Endothelial cell of umbilical vein (primary cell): ENCODE results near the gene ANKS1A. TPM values are rescaled to one million over a fixed set of nuclear protein-coding genes. Genes with fewer than 3 reads are reported as not detected.

Source experiments
- BruUV-seq: library from RNA; stranded (reverse); fragments of 400-500 nt; replicated peaks from 2 replicates; lab custom pipeline; 2021; lab: Mats Ljungman, UMichigan
- CTCF ChIA-PET: fragments of 300-600, 350-600 bp; sonication (Branson Sonifier 250); formaldehyde crosslinking; loops from one replicate; lab custom pipeline; 2021; ENCODE audit warnings: antibody characterized with exemption, inconsistent platforms; lab: Charles Lee
- POLR2A ChIA-PET: fragments of 300-600, 350-600 bp; sonication (Branson Sonifier 250); formaldehyde crosslinking; loops from one replicate; lab custom pipeline; 2021; ENCODE audit warnings: antibody characterized with exemption, inconsistent platforms; lab: Charles Lee
- DNase-seq: peaks from one replicate; pipeline ENCODE4 v3.0.0-alpha.2; 2011; ENCODE audit warnings: low read depth, low spot score
- FAIRE-seq: peaks from 2 replicates; lab custom pipeline; 2011; peaks lifted over from hg19 to GRCh38; lab: Jason Lieb, UNC
- H2AFZ ChIP-seq: 2 replicates; pipeline ENCODE4 v1.6.0; 2012; ENCODE audit warnings: low read depth, low read length, control low read depth, inconsistent platforms
- H3K27ac ChIP-seq: 2 replicates; pipeline ENCODE4 v1.5.1; 2011; ENCODE audit warnings: low read depth, mild to moderate bottlenecking, control low read depth, low read length, moderate library complexity; ENCODE audit not compliant: insufficient read depth
- H3K27me3 ChIP-seq, 2 experiments: 2 replicates each; pipeline versions ENCODE4 v1.6.0 to v1.6.1; 2011; ENCODE audit warnings: low read length in 2 of 2, mixed read lengths in 1 of 2; ENCODE audit not compliant: control insufficient read depth in 2 of 2, insufficient read depth in 2 of 2
- H3K36me3 ChIP-seq, 2 experiments: 2 replicates in 1 of 2; 3 replicates in 1 of 2; pipeline ENCODE4 v1.5.1; 2011; ENCODE audit warnings: low read length in 2 of 2, mild to moderate bottlenecking in 1 of 2, moderate library complexity in 1 of 2; ENCODE audit not compliant: control insufficient read depth in 2 of 2, insufficient read depth in 2 of 2; ENCODE audit errors: extremely low read depth in 1 of 2
- H3K4me1 ChIP-seq: 3 replicates; pipeline ENCODE4 v1.5.1; 2011; ENCODE audit warnings: mild to moderate bottlenecking, low read length; ENCODE audit not compliant: control insufficient read depth, insufficient read depth; ENCODE audit errors: extremely low read depth
- H3K4me2 ChIP-seq: 2 replicates; pipeline ENCODE4 v1.6.1; 2011; ENCODE audit warnings: low read length, control low read depth, mixed read lengths; ENCODE audit not compliant: insufficient read depth
- H3K4me3 ChIP-seq, 3 experiments: fragments of 200-600 bp in 1 of 3; sonication (generic), shearing (Covaris generic) in 1 of 3; replicated peaks in 1 of 3; 2 replicates each; pipeline ENCODE4 v1.5.1; 2011 to 2016; ENCODE audit warnings: control low read depth in 3 of 3, low read length in 3 of 3, mild to moderate bottlenecking in 2 of 3, inconsistent platforms in 1 of 3, low read depth in 1 of 3, moderate library complexity in 1 of 3; ENCODE audit not compliant: insufficient read depth in 1 of 3
- H3K79me2 ChIP-seq: 2 replicates; pipeline ENCODE4 v1.6.0; 2012; ENCODE audit warnings: low read length, inconsistent platforms; ENCODE audit not compliant: control insufficient read depth, insufficient read depth
- H3K9ac ChIP-seq: replicated peaks from 2 replicates; pipeline ENCODE3; 2011; ENCODE audit warnings: low read length, control low read depth; ENCODE audit not compliant: insufficient read depth; ENCODE audit errors: extremely low read depth
- H3K9me1 ChIP-seq: replicated peaks from 3 replicates; pipeline ENCODE4 v1.6.0; 2011; ENCODE audit warnings: mild to moderate bottlenecking, low read length; ENCODE audit not compliant: control insufficient read depth, insufficient read depth; ENCODE audit errors: extremely low read depth
- H3K9me3 ChIP-seq: replicated peaks from 2 replicates; pipeline ENCODE4 v1.5.1; 2012; ENCODE audit warnings: low read length, inconsistent platforms; ENCODE audit not compliant: control insufficient read depth, insufficient read depth
- H4K20me1 ChIP-seq: replicated peaks from 2 replicates; pipeline ENCODE3; 2011; ENCODE audit warnings: mild to moderate bottlenecking, low read length; ENCODE audit not compliant: control insufficient read depth, insufficient read depth; ENCODE audit errors: extremely low read depth
- CTCF ChIP-seq, 2 donors: IDR thresholded peaks; 1 replicate in 1 of 2; 2 replicates in 1 of 2; pipeline ENCODE4 v1.5.1; 2011; ENCODE audit warnings: low read length in 2 of 2, mild to moderate bottlenecking in 2 of 2, moderate library complexity in 2 of 2, control low read depth in 1 of 2, inconsistent platforms in 1 of 2, low read depth in 1 of 2; ENCODE audit not compliant: insufficient read depth in 1 of 2; ENCODE audit errors: extremely low read depth in 1 of 2
- EZH2 ChIP-seq: IDR thresholded peaks from 2 replicates; pipeline ENCODE4 v1.6.1; 2012; ENCODE audit warnings: borderline replicate concordance, low read depth, mild to moderate bottlenecking, moderate library complexity, low read length, inconsistent platforms; ENCODE audit not compliant: severe bottlenecking
- FOS ChIP-seq: IDR thresholded peaks from 2 replicates; pipeline ENCODE4 v1.6.1; 2011; ENCODE audit warnings: mild to moderate bottlenecking, low read length, moderate library complexity, borderline replicate concordance; ENCODE audit not compliant: insufficient read depth
- GATA2 ChIP-seq: IDR thresholded peaks from 2 replicates; pipeline ENCODE4 v1.7.0; 2011; ENCODE audit warnings: low read depth, mild to moderate bottlenecking, moderate library complexity, mixed read lengths, low read length; ENCODE audit not compliant: insufficient read length, insufficient read depth
- JUN ChIP-seq: IDR thresholded peaks from 2 replicates; pipeline ENCODE4 v1.6.1; 2011; ENCODE audit warnings: borderline replicate concordance, low read depth; ENCODE audit not compliant: insufficient read length, insufficient read depth
- MYC ChIP-seq: IDR thresholded peaks from one replicate; pipeline ENCODE4 v1.6.1; 2011; ENCODE audit warnings: mild to moderate bottlenecking, low read depth, low read length
- POLR2A ChIP-seq: IDR thresholded peaks from 2 replicates; pipeline ENCODE4 v1.6.1; 2012; ENCODE audit warnings: low read depth, mild to moderate bottlenecking, control low read depth, low read length
- POLR2AphosphoS5 ChIP-seq: IDR thresholded peaks from 2 replicates; pipeline ENCODE4 v1.6.1; 2012; ENCODE audit warnings: low read depth, mild to moderate bottlenecking, control low read depth, low read length, moderate library complexity; ENCODE audit not compliant: insufficient read depth
- dilution Hi-C: fragments of 300-500 bp; cut with MboI; formaldehyde crosslinking; loops from one replicate; pipeline ENCODE4 v1.15.0; 2019; ENCODE audit warnings: low sequenced_read_pairs; ENCODE audit not compliant: extremely low pct_ligation_motif_present
- intact Hi-C: fragments of 100-400 bp; cut with micrococcal nuclease; formaldehyde crosslinking; loops from one replicate; pipeline ENCODE4 v1.10.0; 2022
- polyA plus RNA-seq, 4 experiments: library from polyadenylated mRNA; depleted of rRNA in 3 of 4; stranded (reverse) in 3 of 4; unstranded in 1 of 4; fragments of >200 nt; gene quantifications; 2 replicates each; pipeline versions ENCODE4 v1.2.1 to v1.2.3, GENCODE V29; 2011 to 2012; ENCODE audit warnings: missing spikeins in 1 of 4
- total RNA-seq: library from RNA; stranded (reverse); gene quantifications from 2 replicates; pipeline ENCODE4 v1.2.3, GENCODE V29; 2021
- TF ChIP-seq, protein P1 (sequence below): IDR thresholded peaks from 2 replicates; pipeline ENCODE4 v1.6.1; 2011; ENCODE audit not compliant: insufficient read depth, insufficient read length

The ANKS1A gene
- total and polyA plus RNA-seq, 2 donors (not counting 3 experiments of a cell fraction or from before 2014, with no cell fraction given), result 8.9 to 26.1 TPM

- peaks cover 0 to 63% of the 10 kb centered on the region in 2 experiments for H3K36me3 ChIP-seq
Measured at GRCh38 chr6:35083507-35083906, 194.5 kb downstream of the ANKS1A start.

More at GRCh38 chr6:35083507-35083906, 194.5 kb downstream of the ANKS1A start:
- Histone ChIP-seq H3K9ac (no peak overlapping the region), H4K20me1 (no peaks in the 10 kb centered on the region), H3K4me1 (peaks cover 4% of the 10 kb centered on the region), H2AFZ (no peak overlapping the region), H3K27me3 (no peaks in the 10 kb centered on the region), H3K27ac (no peak overlapping the region), H3K9me3 (no peaks in the 10 kb centered on the region), H3K9me1 (no peaks in the 10 kb centered on the region), H3K79me2 (no peaks in the 10 kb centered on the region), H3K4me3 (no peak overlapping the region), H3K4me2 (no peak overlapping the region)
- intact Hi-C loops (loop anchor here (5.0 kb wide), 1 partner anchor 96 kb away; no protein-coding TSS in a partner anchor), dilution Hi-C loops (no loop called here)
- POLR2A ChIA-PET, result no interaction called here
- FAIRE-seq (no peak), DNase-seq (no peak)
- BruUV-seq, result no TSS peak
- TF ChIP-seq JUN (no peak), FOS (no peak), POLR2AphosphoS5 (no peak), CTCF (IDR thresholded peaks at IDR 0.05; ENCODE audit: extremely low read depth in 1 of 2, insufficient read depth in 1 of 2, low read depth in 1 of 2, low read length in 2 of 2) (no peak), POLR2A (no peak), EZH2 (no peak), MYC (no peak), GATA2 (no peak)
- TF ChIP-seq, protein P1, sequence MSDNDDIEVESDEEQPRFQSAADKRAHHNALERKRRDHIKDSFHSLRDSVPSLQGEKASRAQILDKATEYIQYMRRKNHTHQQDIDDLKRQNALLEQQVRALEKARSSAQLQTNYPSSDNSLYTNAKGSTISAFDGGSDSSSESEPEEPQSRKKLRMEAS, result no peak
- CTCF ChIA-PET, result no interaction called here
